Esophagus squamous epithelium (tissue), 4 donors: ENCODE data around the gene MINDY3.

ENCODE experiments used
- POLR2A ChIP-seq, 4 donors: fragments of 450-650 bp; IDR thresholded peaks; one replicate each; pipeline ENCODE4 v1.6.1; 2017; ENCODE audit warnings: antibody characterized with exemption in 4 of 4, mild to moderate bottlenecking in 4 of 4, moderate library complexity in 3 of 4
- TF ChIP-seq, protein P1 (sequence below), 6 experiments: fragments of 450-650 bp in 4 of 6; fragments of 200-600 bp in 2 of 6; sonication (generic) in 2 of 6; IDR thresholded peaks; one replicate each; pipeline ENCODE4 v1.5.1; 2016 to 2019; ENCODE audit warnings: antibody characterized with exemption in 6 of 6, mild to moderate bottlenecking in 4 of 6, moderate library complexity in 4 of 6

DNA sequence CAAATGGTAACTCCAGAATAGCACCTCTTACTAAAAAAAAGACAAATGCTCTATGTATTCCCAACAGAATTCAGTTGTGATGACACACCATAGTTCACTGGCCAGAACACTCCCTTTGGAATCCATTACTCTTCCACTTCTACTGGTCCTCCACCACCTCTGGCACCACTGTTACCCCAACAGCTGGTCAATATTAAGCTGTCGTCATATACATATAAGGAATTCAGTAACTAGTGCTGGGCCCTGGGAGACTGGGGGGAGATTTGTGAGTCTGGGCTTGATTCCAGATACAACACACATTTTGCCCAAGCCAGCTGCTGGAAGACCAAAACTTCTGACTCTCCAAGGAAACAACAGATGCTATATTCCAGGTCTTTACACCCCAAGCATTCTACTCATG, 114.6 kb downstream of the MINDY3 start:
- no peak for TF ChIP-seq POLR2A (IDR thresholded peaks at IDR 0.05)
- TF ChIP-seq, protein P1, sequence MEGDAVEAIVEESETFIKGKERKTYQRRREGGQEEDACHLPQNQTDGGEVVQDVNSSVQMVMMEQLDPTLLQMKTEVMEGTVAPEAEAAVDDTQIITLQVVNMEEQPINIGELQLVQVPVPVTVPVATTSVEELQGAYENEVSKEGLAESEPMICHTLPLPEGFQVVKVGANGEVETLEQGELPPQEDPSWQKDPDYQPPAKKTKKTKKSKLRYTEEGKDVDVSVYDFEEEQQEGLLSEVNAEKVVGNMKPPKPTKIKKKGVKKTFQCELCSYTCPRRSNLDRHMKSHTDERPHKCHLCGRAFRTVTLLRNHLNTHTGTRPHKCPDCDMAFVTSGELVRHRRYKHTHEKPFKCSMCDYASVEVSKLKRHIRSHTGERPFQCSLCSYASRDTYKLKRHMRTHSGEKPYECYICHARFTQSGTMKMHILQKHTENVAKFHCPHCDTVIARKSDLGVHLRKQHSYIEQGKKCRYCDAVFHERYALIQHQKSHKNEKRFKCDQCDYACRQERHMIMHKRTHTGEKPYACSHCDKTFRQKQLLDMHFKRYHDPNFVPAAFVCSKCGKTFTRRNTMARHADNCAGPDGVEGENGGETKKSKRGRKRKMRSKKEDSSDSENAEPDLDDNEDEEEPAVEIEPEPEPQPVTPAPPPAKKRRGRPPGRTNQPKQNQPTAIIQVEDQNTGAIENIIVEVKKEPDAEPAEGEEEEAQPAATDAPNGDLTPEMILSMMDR (IDR thresholded peaks at IDR 0.05): no peak
